GM12875 (cell line): ENCODE results near the gene RO60.
"Not testable (repeated sequence)": the region's sequence is repeated elsewhere in the genome, so short reads cannot be mapped to it uniquely, and the experiment has no call there.

Source experiments
- H3K4me3 ChIP-seq: one replicate; pipeline ENCODE4 v1.5.1; 2011; ENCODE audit warnings: low read depth, low read length, control low read depth
- CTCF ChIP-seq: IDR thresholded peaks from 2 replicates; pipeline ENCODE4 v1.5.1; 2011; ENCODE audit warnings: low read depth, mild to moderate bottlenecking, control low read depth, inconsistent platforms, low read length, moderate library complexity, borderline replicate concordance; ENCODE audit not compliant: insufficient read depth

RO60 gene

GRCh38 chr1:193040011-193040410 is 19.4 kb upstream of the RO60 start:
- no peak for TF ChIP-seq CTCF
- H3K4me3 ChIP-seq: no peak overlapping the region

GRCh38 chr1:193042766-193043691 is 16.4 kb upstream of the RO60 start:
- H3K4me3 ChIP-seq: no peak overlapping the region
- TF ChIP-seq CTCF: no peak

DNA sequence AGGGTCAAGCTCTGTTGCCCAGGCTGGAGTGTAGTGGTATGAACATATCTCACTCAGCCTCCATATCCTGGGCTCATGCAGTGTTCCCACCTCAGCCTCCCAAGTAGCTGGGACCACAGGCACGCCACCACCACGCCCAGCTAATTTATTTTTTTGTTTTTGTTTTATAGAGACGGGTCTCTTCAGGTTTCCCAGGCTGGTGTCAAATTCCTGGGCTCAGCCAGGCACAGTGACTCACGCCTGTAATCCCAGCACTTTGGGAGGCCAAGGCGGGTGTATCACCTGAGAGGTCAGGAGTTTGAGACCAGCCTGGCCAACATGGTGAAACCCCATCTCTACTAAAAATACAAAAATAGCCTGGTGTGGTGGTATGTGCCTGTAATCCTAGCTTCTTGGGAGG is 10.5 kb upstream of the RO60 start:
- not testable (repeated sequence) for H3K4me3 ChIP-seq

DNA sequence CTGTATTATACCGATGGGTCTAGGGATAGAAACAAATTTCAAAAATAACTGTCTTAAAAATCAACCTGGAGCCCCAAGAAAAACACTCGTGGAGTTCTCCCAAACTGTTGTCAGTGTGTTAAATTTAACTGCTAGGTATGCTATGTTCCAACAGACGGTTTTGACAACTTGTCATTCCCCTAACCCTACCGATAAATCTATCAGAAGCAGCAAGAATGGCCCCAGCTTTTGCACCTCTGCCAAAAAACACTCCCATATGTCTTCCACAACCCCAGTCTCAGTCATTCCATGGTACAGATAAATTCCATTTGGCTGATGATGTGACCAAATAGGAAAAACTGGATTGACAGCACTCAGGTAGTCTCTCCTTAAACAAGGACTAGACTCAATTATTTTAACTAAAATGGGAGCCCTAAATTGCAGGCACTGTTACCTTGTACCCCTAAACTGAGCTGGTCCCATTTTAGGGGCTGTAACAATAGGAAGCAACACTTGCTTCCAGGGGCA is 5.2 kb upstream of the RO60 start:
- H3K4me3 ChIP-seq: no peak overlapping the region
- no peak for TF ChIP-seq CTCF

- peak overlapping the region; percentile 97 for H3K4me3 ChIP-seq
- TF ChIP-seq CTCF: no peak
Measured at GRCh38 chr1:193058529-193059281, 707 bp upstream of the RO60 start.

- peak overlapping the region; percentile 97 for H3K4me3 ChIP-seq
- TF ChIP-seq CTCF: no peak
Measured at GRCh38 chr1:193060115-193060403, 647 bp downstream of the RO60 start.

DNA sequence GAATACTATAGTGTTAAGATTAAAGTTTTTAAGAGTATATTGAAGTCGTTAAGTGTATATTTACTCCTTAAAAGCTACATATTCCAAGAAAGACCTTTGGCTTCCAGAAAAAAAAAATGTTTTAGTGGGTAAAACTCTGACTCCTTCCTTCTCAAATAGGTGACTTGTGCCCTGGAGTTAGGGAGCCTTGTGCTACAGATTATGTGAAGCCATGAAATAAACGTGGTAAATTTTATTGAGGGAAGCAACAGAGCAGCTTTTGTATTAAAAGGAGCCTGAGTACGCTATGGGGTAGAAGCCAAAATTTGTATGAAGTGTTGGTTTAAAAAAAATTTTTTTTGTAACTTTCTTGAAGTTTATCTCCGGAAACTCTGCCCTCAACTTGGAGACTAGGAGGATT is 994 bp downstream of the RO60 start:
- no peak for TF ChIP-seq CTCF

More for the DNA sequence above, 994 bp downstream of the RO60 start:
- peak overlapping the region; percentile 97 for H3K4me3 ChIP-seq
